Spleen (tissue), 11 donors: ENCODE data around the gene CCDC54. TPM values are rescaled to one million over a fixed set of nuclear protein-coding genes. Genes with fewer than 3 reads are reported as not detected.

ENCODE experiments used
- DNase-seq: peaks from one replicate; pipeline ENCODE4 v3.0.0-alpha.2; 2020
- H3K27ac ChIP-seq, 8 donors: fragments of 200-600 bp; sonication (generic) in 7 of 8; 1 replicate in 4 of 8; 2 replicates in 4 of 8; pipeline versions ENCODE4 v1.5.0 to v1.8.0; 2016 to 2021; ENCODE audit warnings: inconsistent platforms in 4 of 8, mild to moderate bottlenecking in 4 of 8, moderate library complexity in 1 of 8
- H3K27me3 ChIP-seq, 7 donors: fragments of 200-600 bp; sonication (generic) in 6 of 7; replicated peaks in 1 of 7; 1 replicate in 4 of 7; 2 replicates in 3 of 7; pipeline versions ENCODE4 v1.5.0 to v1.8.0; 2016 to 2021; ENCODE audit warnings: inconsistent platforms in 3 of 7, mild to moderate bottlenecking in 1 of 7
- H3K36me3 ChIP-seq, 6 donors: fragments of 200-600 bp; sonication (generic) in 5 of 6; 1 replicate in 4 of 6; 2 replicates in 2 of 6; pipeline versions ENCODE4 v1.5.0 to v1.8.0; 2016 to 2021; ENCODE audit warnings: inconsistent platforms in 2 of 6
- H3K4me1 ChIP-seq, 6 donors: fragments of 200-600 bp; sonication (generic) in 5 of 6; 1 replicate in 3 of 6; 2 replicates in 3 of 6; pipeline versions ENCODE4 v1.5.0 to v1.8.0; 2016 to 2021; ENCODE audit warnings: inconsistent platforms in 3 of 6
- H3K4me3 ChIP-seq, 8 donors: fragments of 200-600 bp; sonication (generic) in 7 of 8; 1 replicate in 4 of 8; 2 replicates in 4 of 8; pipeline versions ENCODE4 v1.5.0 to v1.8.0; 2016 to 2021; ENCODE audit warnings: inconsistent platforms in 4 of 8, mild to moderate bottlenecking in 4 of 8, moderate library complexity in 2 of 8
- H3K9me3 ChIP-seq, 8 donors: fragments of 200-600 bp; sonication (generic) in 7 of 8; 1 replicate in 4 of 8; 2 replicates in 4 of 8; pipeline versions ENCODE4 v1.5.0 to v1.8.0; 2016 to 2021; ENCODE audit warnings: inconsistent platforms in 4 of 8
- CTCF ChIP-seq, 11 experiments: fragments of 200-600 bp in 7 of 11; fragments of 450-650 bp in 4 of 11; sonication (generic) in 4 of 11; IDR thresholded peaks in 8 of 11; conservative IDR thresholded peaks in 3 of 11; 1 replicate in 7 of 11; 2 replicates in 4 of 11; pipeline versions ENCODE4 v1.4.0 to v1.8.0; 2016 to 2021; ENCODE audit warnings: antibody characterized with exemption in 11 of 11, inconsistent platforms in 4 of 11, mild to moderate bottlenecking in 1 of 11
- POLR2A ChIP-seq, 3 donors: fragments of 450-650 bp; IDR thresholded peaks; one replicate each; pipeline ENCODE4 v1.5.1; 2017; ENCODE audit warnings: antibody characterized with exemption in 3 of 3, mild to moderate bottlenecking in 1 of 3
- POLR2AphosphoS5 ChIP-seq, 3 donors: sonication (generic); formaldehyde crosslinking; IDR thresholded peaks; one replicate each; pipeline ENCODE4 v1.5.1; 2017; ENCODE audit warnings: antibody characterized with exemption in 3 of 3
- WGBS, 5 donors: extraction: QIAGEN DNeasy Blood & Tissue Kit in 3 of 5; methylation state at CpG; one replicate each; pipeline versions ENCODE4 v1.1.5 to v1.1.7; 2013 to 2018; 5-methylcytosine and 5-hydroxymethylcytosine counted together
- intact Hi-C: fragments of 100-400 bp; cut with DNase I; formaldehyde crosslinking; loops from one replicate; pipeline ENCODE4 v1.15.0; 2023; ENCODE audit warnings: low total_unique reads
- polyA plus RNA-seq, 3 donors: library from polyadenylated mRNA; stranded (reverse); fragments of 200-250 nt; gene quantifications; one replicate each; pipeline ENCODE4 v1.2.1, GENCODE V29; 2013
- total RNA-seq, 7 donors: library from RNA; depleted of rRNA in 3 of 7; stranded (reverse); fragments of >200 nt in 3 of 7; fragmentation: NEBNext Ultra II Directional in 4 of 7; extraction: Animal tissue kit (Norgen Biotek cat#: 25700) in 4 of 7; gene quantifications; one replicate each; pipeline versions ENCODE4 v1.1.0 to v1.2.1, GENCODE V29; 2016 to 2021
- donor health status: healthy with polysubstance abuse.
- donor health status: DM: no; HTN: no; CAD: no; lungs with moderate emphysema.
- donor health status: DM: no; HTN: no; CAD: no.
- donor health status: Bipolar disorder and iron deficiency.
- donor health status: healthy.
- donor health status: DM: no; HTN: no; CAD: no.
- donor health status: DM: yes; HTN: yes; CAD: no.

CCDC54 gene
- total and polyA plus RNA-seq, 10 donors = not detected

- H3K27me3 ChIP-seq = peaks cover 0 to 17% (median 0%) of the 10 kb centered on the region in 7 donors
- no peak overlapping the region for H3K27ac ChIP-seq
- H3K4me1 ChIP-seq = peaks cover 6 to 49% (median 24%) of the 10 kb centered on the region in 6 donors
- TF ChIP-seq CTCF (IDR thresholded peaks at IDR 0.05 in 8 of 11, conservative IDR thresholded peaks at IDR 0.05 in 3 of 11) = no peak
- TF ChIP-seq POLR2A (IDR thresholded peaks at IDR 0.05) = no peak
- no peak for TF ChIP-seq POLR2AphosphoS5 (IDR thresholded peaks at IDR 0.05)
- no peaks in the 10 kb centered on the region for H3K9me3 ChIP-seq
- H3K36me3 ChIP-seq = no peaks in the 10 kb centered on the region
- DNase-seq = no peak
- intact Hi-C loops = no loop called here
- WGBS, 5 donors = 73 to 78% (median 78%) methylated on average over 3 of the region's 3 CpGs
- H3K4me3 ChIP-seq = no peak overlapping the region
These were observed 49.0 kb downstream of the CCDC54 start for GRCh38 chr3:107426223-107426622.

Other genes starting within 250 kb of the CCDC54 start
- 10 to 100 TPM; 70.0 to 98.5 (median 80.1) TPM for gene BBX, start 145.5 kb downstream of the CCDC54 start, total RNA-seq
- 10 to 100 TPM in 1 of 3 donors, 1 to 10 TPM in 2; 5.1 to 10.2 (median 5.8) TPM for gene BBX, start 145.5 kb downstream of the CCDC54 start, polyA plus RNA-seq